ENCODE measurements around the gene LRRC8D. TPM values are rescaled to one million over a fixed set of nuclear protein-coding genes. Genes with fewer than 3 reads are reported as not detected.

LRRC8D gene
- total RNA-seq, 1 experiment from 2014 or later: 15.0 TPM

DNA sequence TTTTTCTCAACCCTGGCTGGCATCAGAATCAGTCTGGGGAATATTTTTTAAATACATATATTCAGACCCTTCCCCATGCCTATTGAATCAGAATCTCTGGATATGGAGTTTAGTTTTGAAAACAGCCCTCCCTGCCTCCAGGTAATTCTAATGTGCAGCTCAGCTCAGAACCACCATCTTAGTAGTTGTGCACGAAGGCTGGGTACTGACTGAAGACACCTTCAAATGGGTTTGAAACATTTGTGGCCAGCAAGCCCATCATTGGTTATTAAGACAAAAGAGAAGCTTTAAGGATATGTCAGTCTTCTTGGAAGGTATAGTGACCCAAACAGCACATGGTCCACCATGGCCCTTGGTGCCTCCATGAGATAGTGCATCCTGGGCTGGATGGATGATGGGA, 7.1 kb downstream of the LRRC8D start:
- ChIA-PET RAD21 (ENCODE audit: low non-redundant PET in 1 of 2, low total read pairs in 2 of 2, uncharacterized antibody in 2 of 2, unreplicated experiment in 2 of 2) (no interaction called here), CTCF (no interaction called here), POLR2A (no interaction called here)
- Histone ChIP-seq H3K4me2 (ENCODE audit: low read length) (no peak overlapping the region), H2AFZ (ENCODE audit: low read depth, low read length, poor library complexity, severe bottlenecking) (no peak overlapping the region), H3K36me3 (ENCODE audit: control insufficient read depth in 1 of 2, insufficient read depth in 2 of 2, low read length in 2 of 2) (no peaks in the 10 kb centered on the region), H3K4me1 (ENCODE audit: control insufficient read depth in 1 of 2, insufficient read depth in 2 of 2, low read length in 2 of 2) (no peaks in the 10 kb centered on the region), H3K9me3 (ENCODE audit: control insufficient read depth in 1 of 2, insufficient read depth in 1 of 2, low read depth in 1 of 2, low read length in 2 of 2) (no peaks in the 10 kb centered on the region), H3K27ac (ENCODE audit: low read depth, low read length) (no peak overlapping the region), H3K79me2 (ENCODE audit: insufficient read depth, low read length) (no peaks in the 10 kb centered on the region), H4K20me1 (ENCODE audit: insufficient read depth) (no peaks in the 10 kb centered on the region), H3K4me3 (replicated peaks in 1 of 2; ENCODE audit: low read depth in 1 of 2, low read length in 2 of 2) (no peak overlapping the region), H3K9me2 (ENCODE audit: insufficient read depth) (no peaks in the 10 kb centered on the region), H3K27me3 (ENCODE audit: insufficient read depth, low read length) (no peaks in the 10 kb centered on the region), H3K9ac (ENCODE audit: low read length) (no peak overlapping the region)
- intact Hi-C loops (cut with micrococcal nuclease): no loop called here
- DNase-seq (ENCODE audit: low read depth, low spot score) (no peak), ATAC-seq (no peak)
- TF ChIP-seq YY1 (IDR thresholded peaks at IDR 0.05; ENCODE audit: extremely low read depth, insufficient replicate concordance, low read depth, low read length): no peak
- TF ChIP-seq JUND (IDR thresholded peaks at IDR 0.05): no peak
- no peak for TF ChIP-seq CEBPB (IDR thresholded peaks at IDR 0.05; ENCODE audit: low read depth)
- TF ChIP-seq EZH2phosphoT487 (IDR thresholded peaks at IDR 0.05; ENCODE audit: borderline replicate concordance): no peak
- no peak for TF ChIP-seq FOSL1 (IDR thresholded peaks at IDR 0.05; ENCODE audit: low read depth)
- no peak for TF ChIP-seq SP1 (IDR thresholded peaks at IDR 0.05; ENCODE audit: low read depth)
- no peak for TF ChIP-seq EGR1 (IDR thresholded peaks at IDR 0.05; ENCODE audit: low read depth)
- TF ChIP-seq MAX (IDR thresholded peaks at IDR 0.05): no peak
- TF ChIP-seq SIN3A (IDR thresholded peaks at IDR 0.05; ENCODE audit: low read depth): no peak
- TF ChIP-seq, protein P1, sequence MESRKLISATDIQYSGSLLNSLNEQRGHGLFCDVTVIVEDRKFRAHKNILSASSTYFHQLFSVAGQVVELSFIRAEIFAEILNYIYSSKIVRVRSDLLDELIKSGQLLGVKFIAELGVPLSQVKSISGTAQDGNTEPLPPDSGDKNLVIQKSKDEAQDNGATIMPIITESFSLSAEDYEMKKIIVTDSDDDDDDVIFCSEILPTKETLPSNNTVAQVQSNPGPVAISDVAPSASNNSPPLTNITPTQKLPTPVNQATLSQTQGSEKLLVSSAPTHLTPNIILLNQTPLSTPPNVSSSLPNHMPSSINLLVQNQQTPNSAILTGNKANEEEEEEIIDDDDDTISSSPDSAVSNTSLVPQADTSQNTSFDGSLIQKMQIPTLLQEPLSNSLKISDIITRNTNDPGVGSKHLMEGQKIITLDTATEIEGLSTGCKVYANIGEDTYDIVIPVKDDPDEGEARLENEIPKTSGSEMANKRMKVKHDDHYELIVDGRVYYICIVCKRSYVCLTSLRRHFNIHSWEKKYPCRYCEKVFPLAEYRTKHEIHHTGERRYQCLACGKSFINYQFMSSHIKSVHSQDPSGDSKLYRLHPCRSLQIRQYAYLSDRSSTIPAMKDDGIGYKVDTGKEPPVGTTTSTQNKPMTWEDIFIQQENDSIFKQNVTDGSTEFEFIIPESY (IDR thresholded peaks at IDR 0.05; ENCODE audit: extremely low read depth, insufficient replicate concordance, low read length): no peak
- TF ChIP-seq TCF7L2 (IDR thresholded peaks at IDR 0.05; ENCODE audit: borderline replicate concordance, extremely low read depth, insufficient read depth, insufficient read length): no peak
- TF ChIP-seq ZNF274 (IDR thresholded peaks at IDR 0.05; ENCODE audit: low read depth, low read length): no peak
- TF ChIP-seq SRF (IDR thresholded peaks at IDR 0.05; ENCODE audit: low read depth): no peak
- TF ChIP-seq RAD21 (IDR thresholded peaks at IDR 0.05; ENCODE audit: low read depth): no peak
- TF ChIP-seq, protein P2, sequence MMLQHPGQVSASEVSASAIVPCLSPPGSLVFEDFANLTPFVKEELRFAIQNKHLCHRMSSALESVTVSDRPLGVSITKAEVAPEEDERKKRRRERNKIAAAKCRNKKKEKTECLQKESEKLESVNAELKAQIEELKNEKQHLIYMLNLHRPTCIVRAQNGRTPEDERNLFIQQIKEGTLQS (IDR thresholded peaks at IDR 0.05): no peak
- TF ChIP-seq POLR2A (IDR thresholded peaks at IDR 0.05; ENCODE audit: borderline replicate concordance, extremely low read depth, insufficient read depth, insufficient read length): no peak
- BruUV-seq (replicated peaks): no TSS peak

Measured in HCT116 (cell line).